Neural progenitor cell (in vitro differentiated cells): Measurements from ENCODE around the gene IFI6. TPM values are rescaled to one million over a fixed set of nuclear protein-coding genes. Genes with fewer than 3 reads are reported as not detected.

ENCODE experiments used
- DNase-seq: peaks from one replicate; pipeline ENCODE4 v3.0.0-alpha.2; 2016; ENCODE audit warnings: low spot score
- H2AFZ ChIP-seq: fragments of 200-600 bp; sonication (generic); replicated peaks from 2 replicates; pipeline ENCODE4 v1.6.1; 2016; ENCODE audit warnings: antibody characterized with exemption
- H3F3A ChIP-seq: fragments of 200-600 bp; sonication (generic); 2 replicates; pipeline ENCODE4 v1.6.1; 2016; ENCODE audit warnings: antibody characterized with exemption, low read depth
- H3K27ac ChIP-seq: fragments of 200-600 bp; sonication (generic); 2 replicates; pipeline ENCODE4 v1.5.1; 2016; ENCODE audit warnings: mild to moderate bottlenecking
- H3K27me3 ChIP-seq: fragments of 200-600 bp; sonication (generic); 2 replicates; pipeline ENCODE4 v1.6.1; 2016; ENCODE audit warnings: mild to moderate bottlenecking, moderate library complexity
- H3K36me3 ChIP-seq: fragments of 200-600 bp; sonication (generic); 2 replicates; pipeline ENCODE4 v1.5.1; 2016
- H3K4me1 ChIP-seq: fragments of 200-600 bp; sonication (generic); 2 replicates; pipeline ENCODE4 v1.6.1; 2016; ENCODE audit warnings: mixed run types
- H3K4me2 ChIP-seq: fragments of 200-600 bp; sonication (generic); 2 replicates; pipeline ENCODE4 v1.6.1; 2016
- H3K4me3 ChIP-seq: fragments of 200-600 bp; sonication (generic); 2 replicates; pipeline ENCODE4 v1.5.1; 2016
- H3K79me2 ChIP-seq: fragments of 200-600 bp; sonication (generic); 2 replicates; pipeline ENCODE4 v1.6.1; 2016; ENCODE audit warnings: low read depth
- H3K9ac ChIP-seq: fragments of 200-600 bp; sonication (generic); 2 replicates; pipeline ENCODE4 v1.6.1; 2016
- H3K9me3 ChIP-seq: fragments of 200-600 bp; sonication (generic); 2 replicates; pipeline ENCODE4 v1.5.1; 2016; ENCODE audit warnings: low read depth
- H4K20me1 ChIP-seq: fragments of 200-600 bp; sonication (generic); 2 replicates; pipeline ENCODE4 v1.6.1; 2016; ENCODE audit warnings: low read depth
- H3K27ac Mint-ChIP-seq: 3 replicates; pipeline ENCODE4 v1.8.0; 2021; ENCODE audit warnings: mixed read lengths
- H3K27me3 Mint-ChIP-seq: 2 replicates; pipeline ENCODE4 v1.8.0; 2022; ENCODE audit warnings: low read depth, mild to moderate bottlenecking, inconsistent platforms, moderate library complexity, mixed read lengths; ENCODE audit not compliant: insufficient read depth
- H3K36me3 Mint-ChIP-seq: 3 replicates; pipeline ENCODE4 v1.8.0; 2021; ENCODE audit warnings: mixed read lengths
- H3K4me1 Mint-ChIP-seq: 3 replicates; pipeline ENCODE4 v1.8.0; 2021; ENCODE audit warnings: mixed read lengths
- H3K4me3 Mint-ChIP-seq: 3 replicates; pipeline ENCODE4 v1.8.0; 2021; ENCODE audit warnings: mild to moderate bottlenecking, moderate library complexity, mixed read lengths
- H3K9me3 Mint-ChIP-seq: 3 replicates; pipeline ENCODE4 v1.8.0; 2020; ENCODE audit warnings: mixed read lengths
- CTCF ChIP-seq: fragments of 200-600 bp; sonication (generic); IDR thresholded peaks from 2 replicates; pipeline ENCODE4 v1.5.1; 2017; ENCODE audit warnings: antibody characterized with exemption, mild to moderate bottlenecking
- EZH2 ChIP-seq: fragments of 200-600 bp; sonication (generic); IDR thresholded peaks from 2 replicates; pipeline ENCODE4 v1.6.1; 2017; ENCODE audit warnings: antibody characterized with exemption, mild to moderate bottlenecking, moderate library complexity
- EZH2phosphoT487 ChIP-seq: fragments of 200-600 bp; sonication (generic); IDR thresholded peaks from 2 replicates; pipeline ENCODE4 v1.6.1; 2017; ENCODE audit warnings: antibody characterized with exemption
- total RNA-seq: library from RNA; depleted of rRNA; stranded (reverse); fragments of >200 nt; gene quantifications from 2 replicates; pipeline ENCODE4 v1.2.3, GENCODE V29; 2015; ENCODE audit warnings: low replicate concordance

The IFI6 gene
- total RNA-seq, 1 donor from 2014 or later, result 2.4 TPM

- H3K27me3 Mint-ChIP-seq, result peaks cover 20% of the 10 kb centered on the region
- H3K4me1 ChIP-seq, result peaks cover 4% of the 10 kb centered on the region
- DNase-seq, result no peak
- no peaks in the 10 kb centered on the region for H3F3A ChIP-seq
- no peaks in the 10 kb centered on the region for H3K36me3 ChIP-seq
- H3K4me3 Mint-ChIP-seq, result peak overlapping the region; percentile 74
- no peaks in the 10 kb centered on the region for H4K20me1 ChIP-seq
- H2AFZ ChIP-seq, result no peak overlapping the region
- peaks cover 55% of the 10 kb centered on the region for H3K27me3 ChIP-seq
- no peak overlapping the region for H3K4me3 ChIP-seq
- no peak overlapping the region for H3K27ac ChIP-seq
- no peak overlapping the region for H3K4me2 ChIP-seq
- H3K27ac Mint-ChIP-seq, result no peak overlapping the region
- no peaks in the 10 kb centered on the region for H3K79me2 ChIP-seq
- H3K9me3 Mint-ChIP-seq, result no peaks in the 10 kb centered on the region
- H3K9me3 ChIP-seq, result no peaks in the 10 kb centered on the region
- H3K36me3 Mint-ChIP-seq, result no peaks in the 10 kb centered on the region
- no peak overlapping the region for H3K9ac ChIP-seq
- peaks cover 68% of the 10 kb centered on the region for H3K4me1 Mint-ChIP-seq
- TF ChIP-seq EZH2phosphoT487 (no peak), CTCF (no peak), EZH2 (no peak)
Measured at GRCh38 chr1:27633298-27633610, 38.7 kb downstream of the IFI6 start.

GRCh38 chr1:27632387-27633297 lies 39.4 kb downstream of the IFI6 start:
- H3K79me2 ChIP-seq, result no peaks in the 10 kb centered on the region
- Mint-ChIP-seq H3K27ac (peak overlapping the region; percentile 82), H3K36me3 (no peaks in the 10 kb centered on the region), H3K9me3 (no peaks in the 10 kb centered on the region), H3K27me3 (peaks cover 18% of the 10 kb centered on the region), H3K4me3 (peak overlapping the region; percentile 57), H3K4me1 (peaks cover 64% of the 10 kb centered on the region)
- H3K27ac ChIP-seq, result no peak overlapping the region
- H3K4me1 ChIP-seq, result peaks cover 4% of the 10 kb centered on the region
- H3K4me2 ChIP-seq, result no peak overlapping the region
- no peaks in the 10 kb centered on the region for H3K36me3 ChIP-seq
- H3K9ac ChIP-seq, result no peak overlapping the region
- H3F3A ChIP-seq, result no peaks in the 10 kb centered on the region
- TF ChIP-seq EZH2phosphoT487 (no peak), CTCF (no peak), EZH2 (no peak)
- no peak overlapping the region for H2AFZ ChIP-seq
- H4K20me1 ChIP-seq, result no peaks in the 10 kb centered on the region
- no peaks in the 10 kb centered on the region for H3K9me3 ChIP-seq
- no peak for DNase-seq
- H3K27me3 ChIP-seq, result peaks cover 55% of the 10 kb centered on the region
- no peak overlapping the region for H3K4me3 ChIP-seq

GRCh38 chr1:27630859-27631491 lies 41.0 kb downstream of the IFI6 start:
- peak overlapping the region; percentile 50 for H3K4me3 Mint-ChIP-seq
- H3K9ac ChIP-seq, result no peak overlapping the region
- peaks cover 64% of the 10 kb centered on the region for H3K4me1 Mint-ChIP-seq
- peaks cover 4% of the 10 kb centered on the region for H3K4me1 ChIP-seq
- H3K27me3 ChIP-seq, result peaks cover 55% of the 10 kb centered on the region
- no peaks in the 10 kb centered on the region for H4K20me1 ChIP-seq
- H3K27me3 Mint-ChIP-seq, result peaks cover 27% of the 10 kb centered on the region
- no peak overlapping the region for H3K27ac Mint-ChIP-seq
- no peaks in the 10 kb centered on the region for H3F3A ChIP-seq
- H3K27ac ChIP-seq, result no peak overlapping the region
- no peaks in the 10 kb centered on the region for H3K9me3 ChIP-seq
- H3K4me2 ChIP-seq, result no peak overlapping the region
- no peaks in the 10 kb centered on the region for H3K9me3 Mint-ChIP-seq
- no peak for TF ChIP-seq EZH2
- TF ChIP-seq CTCF, result no peak
- TF ChIP-seq EZH2phosphoT487, result no peak
- H3K79me2 ChIP-seq, result no peaks in the 10 kb centered on the region
- no peaks in the 10 kb centered on the region for H3K36me3 ChIP-seq
- no peak overlapping the region for H3K4me3 ChIP-seq
- no peak overlapping the region for H2AFZ ChIP-seq
- H3K36me3 Mint-ChIP-seq, result no peaks in the 10 kb centered on the region
- no peak for DNase-seq
